ENCODE results near the gene E2F2.

E2F2 gene

DNA sequence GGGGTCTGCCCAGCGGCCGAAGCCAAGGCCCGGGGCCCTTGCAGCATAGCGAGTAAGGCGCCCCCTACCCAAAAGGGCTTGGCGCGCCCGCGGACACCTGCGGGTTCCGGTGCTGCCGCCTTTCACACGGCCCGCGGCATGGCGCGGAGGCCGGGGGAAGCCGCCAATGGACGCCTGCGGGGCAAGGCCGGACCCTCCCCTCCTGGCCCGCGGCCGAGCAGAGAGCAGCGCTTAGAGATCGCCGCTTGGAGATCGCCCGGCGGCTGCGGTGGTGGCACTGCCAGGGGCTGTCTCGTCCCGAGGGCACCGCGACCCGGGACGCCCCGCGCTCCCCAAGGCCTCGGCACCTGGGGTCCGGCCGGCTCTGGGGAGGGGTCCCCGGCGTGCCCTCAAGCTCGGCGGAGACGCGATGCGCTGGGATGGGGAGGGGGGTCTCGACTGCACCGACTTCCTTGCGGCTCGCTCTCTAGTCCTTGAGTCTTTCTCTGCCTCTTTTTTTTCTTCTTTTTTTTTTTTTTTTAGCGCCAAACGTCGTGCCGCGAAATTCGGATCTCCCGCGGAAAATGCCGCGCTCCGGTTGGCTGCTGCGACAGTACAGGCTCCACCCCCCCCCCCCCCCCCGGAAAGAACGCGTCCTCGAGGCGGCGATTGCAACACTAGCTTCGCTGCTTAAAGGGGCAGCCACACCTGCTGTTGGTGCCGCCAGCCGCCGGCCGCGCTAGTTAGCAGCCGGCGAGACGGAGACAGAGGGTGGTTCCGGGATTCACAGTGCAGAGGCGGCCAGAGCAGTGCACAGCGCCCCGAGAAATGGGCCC is at the start of gene E2F2 (continued):
- TF ChIP-seq, protein P1, sequence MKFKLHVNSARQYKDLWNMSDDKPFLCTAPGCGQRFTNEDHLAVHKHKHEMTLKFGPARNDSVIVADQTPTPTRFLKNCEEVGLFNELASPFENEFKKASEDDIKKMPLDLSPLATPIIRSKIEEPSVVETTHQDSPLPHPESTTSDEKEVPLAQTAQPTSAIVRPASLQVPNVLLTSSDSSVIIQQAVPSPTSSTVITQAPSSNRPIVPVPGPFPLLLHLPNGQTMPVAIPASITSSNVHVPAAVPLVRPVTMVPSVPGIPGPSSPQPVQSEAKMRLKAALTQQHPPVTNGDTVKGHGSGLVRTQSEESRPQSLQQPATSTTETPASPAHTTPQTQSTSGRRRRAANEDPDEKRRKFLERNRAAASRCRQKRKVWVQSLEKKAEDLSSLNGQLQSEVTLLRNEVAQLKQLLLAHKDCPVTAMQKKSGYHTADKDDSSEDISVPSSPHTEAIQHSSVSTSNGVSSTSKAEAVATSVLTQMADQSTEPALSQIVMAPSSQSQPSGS (tag by site-specific recombination; IDR thresholded peaks at IDR 0.05; ENCODE audit: low read depth), result no peak
- TF ChIP-seq, protein P2, sequence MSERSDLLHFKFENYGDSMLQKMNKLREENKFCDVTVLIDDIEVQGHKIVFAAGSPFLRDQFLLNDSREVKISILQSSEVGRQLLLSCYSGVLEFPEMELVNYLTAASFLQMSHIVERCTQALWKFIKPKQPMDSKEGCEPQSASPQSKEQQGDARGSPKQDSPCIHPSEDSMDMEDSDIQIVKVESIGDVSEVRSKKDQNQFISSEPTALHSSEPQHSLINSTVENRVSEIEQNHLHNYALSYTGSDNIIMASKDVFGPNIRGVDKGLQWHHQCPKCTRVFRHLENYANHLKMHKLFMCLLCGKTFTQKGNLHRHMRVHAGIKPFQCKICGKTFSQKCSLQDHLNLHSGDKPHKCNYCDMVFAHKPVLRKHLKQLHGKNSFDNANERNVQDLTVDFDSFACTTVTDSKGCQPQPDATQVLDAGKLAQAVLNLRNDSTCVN (tag by site-specific recombination; optimal IDR thresholded peaks at IDR 0.05), result peak; percentile 72
- TF ChIP-seq SP7 (tag by site-specific recombination; IDR thresholded peaks at IDR 0.05) (peak; percentile 79), GFI1B (tag by site-specific recombination; IDR thresholded peaks at IDR 0.05) (no peak), ZNF112 (tag by site-specific recombination; IDR thresholded peaks at IDR 0.05) (no peak), ZNF677 (tag by site-specific recombination; IDR thresholded peaks at IDR 0.05) (no peak), ZNF768 (tag by site-specific recombination; IDR thresholded peaks at IDR 0.05) (no peak), ZNF19 (tag by site-specific recombination; IDR thresholded peaks at IDR 0.05; ENCODE audit: low read depth) (no peak), ZNF514 (tag by site-specific recombination; IDR thresholded peaks at IDR 0.05) (no peak), ZNF561 (tag by site-specific recombination; IDR thresholded peaks at IDR 0.05; ENCODE audit: borderline replicate concordance) (no peak), ZNF311 (tag by site-specific recombination; IDR thresholded peaks at IDR 0.05; ENCODE audit: borderline replicate concordance) (no peak), HOXC10 (CRISPR knock-in tag; IDR thresholded peaks at IDR 0.05) (0 out of 2 replicates have a peak, but pooled peaks have one; percentile 60), ZNF214 (tag by site-specific recombination; IDR thresholded peaks at IDR 0.05; ENCODE audit: borderline replicate concordance) (no peak), RBAK (tag by site-specific recombination; IDR thresholded peaks at IDR 0.05) (no peak), ZEB2 (tag by site-specific recombination; IDR thresholded peaks at IDR 0.05) (0 out of 2 replicates have a peak, but pooled peaks have one; percentile 65), ZNF76 (tag by site-specific recombination; IDR thresholded peaks at IDR 0.05; ENCODE audit: borderline replicate concordance, low read depth) (peak; percentile 60; the same call in 1 of the 2 replicates), ZNF660 (tag by site-specific recombination; IDR thresholded peaks at IDR 0.05) (peak; percentile 27; the same call in 1 of the 2 replicates), ZNF629 (tag by site-specific recombination; IDR thresholded peaks at IDR 0.05) (peak; percentile 67; the same call in 1 of the 2 replicates), ZNF433 (tag by site-specific recombination; IDR thresholded peaks at IDR 0.05; ENCODE audit: low read depth) (no peak), REPIN1 (tag by site-specific recombination; IDR thresholded peaks at IDR 0.05; ENCODE audit: low read depth) (no peak), ZFHX2 (tag by site-specific recombination; conservative IDR thresholded peaks at IDR 0.05) (no peak), ZNF544 (tag by site-specific recombination; IDR thresholded peaks at IDR 0.05) (no peak), ZBTB21 (tag by site-specific recombination; IDR thresholded peaks at IDR 0.05) (0 out of 2 replicates have a peak, but pooled peaks have one; percentile 37), ZBTB8A (tag by site-specific recombination; IDR thresholded peaks at IDR 0.05) (peak; percentile 85)
- TF ChIP-seq, protein P3, sequence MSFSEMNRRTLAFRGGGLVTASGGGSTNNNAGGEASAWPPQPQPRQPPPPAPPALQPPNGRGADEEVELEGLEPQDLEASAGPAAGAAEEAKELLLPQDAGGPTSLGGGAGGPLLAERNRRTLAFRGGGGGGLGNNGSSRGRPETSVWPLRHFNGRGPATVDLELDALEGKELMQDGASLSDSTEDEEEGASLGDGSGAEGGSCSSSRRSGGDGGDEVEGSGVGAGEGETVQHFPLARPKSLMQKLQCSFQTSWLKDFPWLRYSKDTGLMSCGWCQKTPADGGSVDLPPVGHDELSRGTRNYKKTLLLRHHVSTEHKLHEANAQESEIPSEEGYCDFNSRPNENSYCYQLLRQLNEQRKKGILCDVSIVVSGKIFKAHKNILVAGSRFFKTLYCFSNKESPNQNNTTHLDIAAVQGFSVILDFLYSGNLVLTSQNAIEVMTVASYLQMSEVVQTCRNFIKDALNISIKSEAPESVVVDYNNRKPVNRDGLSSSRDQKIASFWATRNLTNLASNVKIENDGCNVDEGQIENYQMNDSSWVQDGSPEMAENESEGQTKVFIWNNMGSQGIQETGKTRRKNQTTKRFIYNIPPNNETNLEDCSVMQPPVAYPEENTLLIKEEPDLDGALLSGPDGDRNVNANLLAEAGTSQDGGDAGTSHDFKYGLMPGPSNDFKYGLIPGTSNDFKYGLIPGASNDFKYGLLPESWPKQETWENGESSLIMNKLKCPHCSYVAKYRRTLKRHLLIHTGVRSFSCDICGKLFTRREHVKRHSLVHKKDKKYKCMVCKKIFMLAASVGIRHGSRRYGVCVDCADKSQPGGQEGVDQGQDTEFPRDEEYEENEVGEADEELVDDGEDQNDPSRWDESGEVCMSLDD (tag by site-specific recombination; IDR thresholded peaks at IDR 0.05), result peak; percentile 42; the same call in 1 of the 2 replicates
- TF ChIP-seq, protein P4, sequence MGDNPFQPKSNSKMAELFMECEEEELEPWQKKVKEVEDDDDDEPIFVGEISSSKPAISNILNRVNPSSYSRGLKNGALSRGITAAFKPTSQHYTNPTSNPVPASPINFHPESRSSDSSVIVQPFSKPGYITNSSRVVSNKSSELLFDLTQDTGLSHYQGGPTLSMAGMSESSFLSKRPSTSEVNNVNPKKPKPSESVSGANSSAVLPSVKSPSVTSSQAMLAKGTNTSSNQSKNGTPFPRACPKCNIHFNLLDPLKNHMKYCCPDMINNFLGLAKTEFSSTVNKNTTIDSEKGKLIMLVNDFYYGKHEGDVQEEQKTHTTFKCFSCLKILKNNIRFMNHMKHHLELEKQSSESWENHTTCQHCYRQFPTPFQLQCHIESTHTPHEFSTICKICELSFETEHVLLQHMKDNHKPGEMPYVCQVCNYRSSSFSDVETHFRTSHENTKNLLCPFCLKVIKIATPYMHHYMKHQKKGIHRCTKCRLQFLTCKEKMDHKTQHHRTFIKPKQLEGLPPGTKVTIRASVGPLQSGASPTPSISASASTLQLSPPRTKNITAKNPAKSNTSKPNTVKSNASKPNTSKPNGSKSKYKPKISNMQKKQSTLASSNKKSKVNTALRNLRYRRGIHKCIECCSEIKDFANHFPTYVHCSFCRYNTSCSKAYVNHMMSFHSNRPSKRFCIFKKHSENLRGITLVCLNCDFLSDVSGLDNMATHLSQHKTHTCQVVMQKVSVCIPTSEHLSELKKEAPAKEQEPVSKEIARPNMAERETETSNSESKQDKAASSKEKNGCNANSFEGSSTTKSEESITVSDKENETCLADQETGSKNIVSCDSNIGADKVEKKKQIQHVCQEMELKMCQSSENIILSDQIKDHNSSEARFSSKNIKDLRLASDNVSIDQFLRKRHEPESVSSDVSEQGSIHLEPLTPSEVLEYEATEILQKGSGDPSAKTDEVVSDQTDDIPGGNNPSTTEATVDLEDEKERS (tag by site-specific recombination; IDR thresholded peaks at IDR 0.05), result no peak
- TF ChIP-seq, protein P5, sequence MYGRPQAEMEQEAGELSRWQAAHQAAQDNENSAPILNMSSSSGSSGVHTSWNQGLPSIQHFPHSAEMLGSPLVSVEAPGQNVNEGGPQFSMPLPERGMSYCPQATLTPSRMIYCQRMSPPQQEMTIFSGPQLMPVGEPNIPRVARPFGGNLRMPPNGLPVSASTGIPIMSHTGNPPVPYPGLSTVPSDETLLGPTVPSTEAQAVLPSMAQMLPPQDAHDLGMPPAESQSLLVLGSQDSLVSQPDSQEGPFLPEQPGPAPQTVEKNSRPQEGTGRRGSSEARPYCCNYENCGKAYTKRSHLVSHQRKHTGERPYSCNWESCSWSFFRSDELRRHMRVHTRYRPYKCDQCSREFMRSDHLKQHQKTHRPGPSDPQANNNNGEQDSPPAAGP (tag by site-specific recombination; IDR thresholded peaks at IDR 0.05), result peak; percentile 39; the same call in 1 of the 2 replicates
- TF ChIP-seq, protein P6, sequence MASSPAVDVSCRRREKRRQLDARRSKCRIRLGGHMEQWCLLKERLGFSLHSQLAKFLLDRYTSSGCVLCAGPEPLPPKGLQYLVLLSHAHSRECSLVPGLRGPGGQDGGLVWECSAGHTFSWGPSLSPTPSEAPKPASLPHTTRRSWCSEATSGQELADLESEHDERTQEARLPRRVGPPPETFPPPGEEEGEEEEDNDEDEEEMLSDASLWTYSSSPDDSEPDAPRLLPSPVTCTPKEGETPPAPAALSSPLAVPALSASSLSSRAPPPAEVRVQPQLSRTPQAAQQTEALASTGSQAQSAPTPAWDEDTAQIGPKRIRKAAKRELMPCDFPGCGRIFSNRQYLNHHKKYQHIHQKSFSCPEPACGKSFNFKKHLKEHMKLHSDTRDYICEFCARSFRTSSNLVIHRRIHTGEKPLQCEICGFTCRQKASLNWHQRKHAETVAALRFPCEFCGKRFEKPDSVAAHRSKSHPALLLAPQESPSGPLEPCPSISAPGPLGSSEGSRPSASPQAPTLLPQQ (tag by site-specific recombination; IDR thresholded peaks at IDR 0.05), result peak; percentile 93
